OCI-LY3 (cell line): ENCODE data around the gene ENO1.

Experiments used
- H2AFZ ChIP-seq: fragments of 200-600, 300-600 bp; shearing (Covaris generic); 2 replicates; pipeline ENCODE4 v1.6.0; 2014; ENCODE audit warnings: antibody characterized with exemption, low read depth, low read length
- H3K27ac ChIP-seq: fragments of 200-600, 300-600 bp; sonication (generic); 2 replicates; pipeline ENCODE4 v1.5.1; 2014; ENCODE audit warnings: mild to moderate bottlenecking, low read length, moderate library complexity, mixed read lengths
- H3K27me3 ChIP-seq: fragments of 200-600, 300-600 bp; sonication (generic); 2 replicates; pipeline ENCODE4 v1.6.1; 2014; ENCODE audit warnings: low read depth, low read length, mixed read lengths
- H3K36me3 ChIP-seq: fragments of 200-600, 300-600 bp; sonication (generic); replicated peaks from 2 replicates; pipeline ENCODE3; 2014; ENCODE audit warnings: low read depth, low read length, mixed read lengths
- H3K4me1 ChIP-seq: fragments of 300-600, 200-600 bp; sonication (generic); 2 replicates; pipeline ENCODE4 v1.6.1; 2014; ENCODE audit warnings: low read length, mixed read lengths
- H3K4me2 ChIP-seq: fragments of 200-600, 300-600 bp; sonication (generic); 2 replicates; pipeline ENCODE4 v1.6.1; 2014; ENCODE audit warnings: low read length, mixed read lengths
- H3K4me3 ChIP-seq: fragments of 300-600, 200-600 bp; sonication (generic); 2 replicates; pipeline ENCODE4 v1.5.1; 2014; ENCODE audit warnings: antibody characterized with exemption, mild to moderate bottlenecking, low read length, moderate library complexity
- H3K79me2 ChIP-seq: fragments of 300-600, 200-600 bp; shearing (Covaris generic); 2 replicates; pipeline ENCODE4 v1.6.1; 2014; ENCODE audit warnings: mild to moderate bottlenecking, low read length, mixed read lengths
- H3K9ac ChIP-seq: fragments of 300-600, 200-600 bp; shearing (Covaris generic); 2 replicates; pipeline ENCODE4 v1.6.0; 2014; ENCODE audit warnings: mild to moderate bottlenecking, low read length, moderate library complexity
- H3K9me3 ChIP-seq: fragments of 200-600, 300-600 bp; shearing (Covaris generic); 2 replicates; pipeline ENCODE4 v1.6.1; 2014; ENCODE audit warnings: low read length, mixed read lengths; ENCODE audit not compliant: insufficient read depth
- H4K20me1 ChIP-seq: fragments of 200-600, 300-600 bp; sonication (generic); 2 replicates; pipeline ENCODE4 v1.6.1; 2016; ENCODE audit warnings: low read length, mixed read lengths; ENCODE audit not compliant: insufficient read depth
- EZH2phosphoT487 ChIP-seq: fragments of 200-600 bp; shearing (Covaris generic); IDR thresholded peaks from 2 replicates; pipeline ENCODE4 v1.6.1; 2018; ENCODE audit warnings: antibody characterized with exemption, mixed run types, low read depth
- TF ChIP-seq, protein P1 (sequence below): fragments of 200-600, 300-600 bp; sonication (generic); IDR thresholded peaks from 2 replicates; pipeline ENCODE4 v1.5.1; 2014; ENCODE audit warnings: antibody characterized with exemption, low read length, low read depth

The ENO1 gene

DNA sequence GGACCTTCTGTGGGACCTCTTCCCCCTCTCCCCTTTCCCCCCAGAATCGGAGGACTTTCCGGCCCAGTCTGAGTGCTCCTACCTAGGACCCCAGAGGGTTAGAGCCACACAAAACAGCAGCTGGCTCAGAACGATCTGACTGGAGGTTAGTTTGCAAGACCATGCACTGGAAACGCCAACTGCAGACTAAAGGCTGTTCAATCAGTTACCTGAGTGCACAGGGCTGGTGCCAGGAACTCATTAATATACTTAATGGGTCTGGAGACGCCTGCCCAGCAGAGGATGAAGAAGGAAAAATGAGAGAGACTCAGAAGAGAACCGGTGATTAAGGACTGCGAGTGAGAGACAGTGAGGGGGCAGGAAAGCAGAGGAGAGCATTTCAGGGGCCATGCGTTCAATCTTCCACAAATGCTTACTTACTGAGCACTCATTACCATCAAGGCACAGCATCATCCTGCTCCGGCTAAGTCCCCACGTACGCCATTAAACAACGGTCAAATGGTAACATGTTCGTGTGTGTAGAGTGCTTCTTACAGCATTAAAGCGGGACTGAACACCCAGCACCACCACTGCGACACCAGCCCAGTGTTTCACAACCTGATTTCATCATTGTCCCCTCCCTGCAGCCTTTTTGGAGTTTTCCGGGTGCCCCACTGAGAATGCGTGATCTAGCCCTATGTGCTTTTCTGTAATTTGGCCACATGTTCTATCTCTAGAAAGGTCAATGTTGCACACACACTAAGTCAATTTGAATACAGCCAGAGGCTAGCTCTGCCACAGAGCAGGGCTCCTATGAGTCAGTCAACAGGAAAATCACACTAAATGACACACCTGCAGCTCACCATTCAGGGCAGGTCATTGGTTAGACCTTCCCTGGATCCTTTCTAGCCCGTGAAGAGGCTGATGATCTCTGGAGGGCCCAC, 7.6 kb downstream of the ENO1 start:
- no peaks in the 10 kb centered on the region for H3K27me3 ChIP-seq
- TF ChIP-seq EZH2phosphoT487: no peak
- TF ChIP-seq, protein P1, sequence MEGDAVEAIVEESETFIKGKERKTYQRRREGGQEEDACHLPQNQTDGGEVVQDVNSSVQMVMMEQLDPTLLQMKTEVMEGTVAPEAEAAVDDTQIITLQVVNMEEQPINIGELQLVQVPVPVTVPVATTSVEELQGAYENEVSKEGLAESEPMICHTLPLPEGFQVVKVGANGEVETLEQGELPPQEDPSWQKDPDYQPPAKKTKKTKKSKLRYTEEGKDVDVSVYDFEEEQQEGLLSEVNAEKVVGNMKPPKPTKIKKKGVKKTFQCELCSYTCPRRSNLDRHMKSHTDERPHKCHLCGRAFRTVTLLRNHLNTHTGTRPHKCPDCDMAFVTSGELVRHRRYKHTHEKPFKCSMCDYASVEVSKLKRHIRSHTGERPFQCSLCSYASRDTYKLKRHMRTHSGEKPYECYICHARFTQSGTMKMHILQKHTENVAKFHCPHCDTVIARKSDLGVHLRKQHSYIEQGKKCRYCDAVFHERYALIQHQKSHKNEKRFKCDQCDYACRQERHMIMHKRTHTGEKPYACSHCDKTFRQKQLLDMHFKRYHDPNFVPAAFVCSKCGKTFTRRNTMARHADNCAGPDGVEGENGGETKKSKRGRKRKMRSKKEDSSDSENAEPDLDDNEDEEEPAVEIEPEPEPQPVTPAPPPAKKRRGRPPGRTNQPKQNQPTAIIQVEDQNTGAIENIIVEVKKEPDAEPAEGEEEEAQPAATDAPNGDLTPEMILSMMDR: no peak
- H3K27ac ChIP-seq: no peak overlapping the region
- H3K4me1 ChIP-seq: peaks cover 14% of the 10 kb centered on the region
- H3K79me2 ChIP-seq: peaks cover 75% of the 10 kb centered on the region
- H3K9ac ChIP-seq: no peak overlapping the region
- H3K4me3 ChIP-seq: no peak overlapping the region
- no peaks in the 10 kb centered on the region for H3K9me3 ChIP-seq
- peaks cover 83% of the 10 kb centered on the region for H3K36me3 ChIP-seq
- no peak overlapping the region for H3K4me2 ChIP-seq
- H4K20me1 ChIP-seq: peaks cover 89% of the 10 kb centered on the region
- no peak overlapping the region for H2AFZ ChIP-seq

DNA sequence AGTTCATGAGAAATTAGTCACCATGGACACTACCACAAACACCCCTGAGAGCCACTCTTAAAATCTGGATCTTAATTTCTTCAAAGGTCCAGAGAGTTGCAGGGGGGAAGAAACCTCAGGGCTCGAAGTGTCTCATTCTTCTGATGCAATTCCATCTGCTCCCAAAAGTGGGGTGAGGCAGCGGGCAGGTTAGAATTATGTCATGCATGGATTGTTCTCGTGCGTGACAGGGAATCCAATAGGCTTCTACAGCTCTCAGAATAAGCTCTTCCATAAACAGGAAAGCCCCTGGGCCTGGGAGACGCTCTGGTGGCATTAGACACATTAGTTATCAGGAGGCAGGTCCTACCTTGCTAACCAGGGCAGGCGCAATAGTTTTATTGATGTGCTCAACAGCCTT, 8.4 kb downstream of the ENO1 start:
- no peak overlapping the region for H3K9ac ChIP-seq
- peaks cover 88% of the 10 kb centered on the region for H4K20me1 ChIP-seq
- H3K4me2 ChIP-seq: no peak overlapping the region
- no peak overlapping the region for H2AFZ ChIP-seq
- H3K27ac ChIP-seq: no peak overlapping the region
- TF ChIP-seq EZH2phosphoT487: no peak
- TF ChIP-seq, protein P1: no peak
- H3K27me3 ChIP-seq: no peaks in the 10 kb centered on the region
- H3K4me3 ChIP-seq: no peak overlapping the region
- peaks cover 7% of the 10 kb centered on the region; the same call in 1 of the 2 replicates for H3K4me1 ChIP-seq
- no peaks in the 10 kb centered on the region for H3K9me3 ChIP-seq
- peaks cover 82% of the 10 kb centered on the region for H3K36me3 ChIP-seq
- H3K79me2 ChIP-seq: peaks cover 70% of the 10 kb centered on the region

DNA sequence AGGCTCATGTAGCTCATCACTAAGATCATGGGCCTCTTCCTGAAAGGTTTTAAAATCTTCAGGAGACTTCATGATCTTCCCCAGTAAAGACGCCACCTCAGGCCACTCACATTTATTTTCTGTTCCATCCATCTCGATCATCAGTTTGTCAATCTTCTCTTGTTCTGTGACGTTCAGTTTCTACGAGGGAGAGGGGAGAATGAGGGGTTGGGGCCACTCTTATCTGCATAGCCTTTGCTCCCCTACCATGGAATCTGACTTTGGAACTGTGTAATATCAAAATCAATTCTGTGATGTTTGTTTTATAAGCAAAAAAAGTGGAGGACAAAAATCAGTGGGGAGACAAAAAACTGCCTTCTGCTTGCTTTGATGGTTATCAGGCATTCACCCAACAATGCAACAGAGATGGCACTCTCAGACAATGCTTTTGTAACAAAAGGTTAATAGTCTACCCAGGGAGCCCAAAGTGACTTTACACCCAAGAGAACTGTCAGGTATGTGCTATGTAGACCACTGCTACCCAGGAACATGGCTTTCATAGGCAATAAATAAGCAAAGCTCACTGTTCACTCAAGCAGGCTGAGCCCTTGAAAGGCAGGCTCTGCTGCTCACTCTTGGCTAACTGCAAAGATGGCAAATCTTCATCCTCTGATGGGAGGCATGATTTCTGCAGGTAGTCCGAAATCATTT, 10.5 kb downstream of the ENO1 start:
- TF ChIP-seq, protein P1: no peak
- no peak for TF ChIP-seq EZH2phosphoT487
- peaks cover 54% of the 10 kb centered on the region for H3K79me2 ChIP-seq
- H3K9ac ChIP-seq: no peak overlapping the region
- peaks cover 90% of the 10 kb centered on the region for H4K20me1 ChIP-seq
- no peak overlapping the region for H2AFZ ChIP-seq
- H3K4me2 ChIP-seq: no peak overlapping the region
- no peaks in the 10 kb centered on the region for H3K4me1 ChIP-seq
- no peaks in the 10 kb centered on the region for H3K27me3 ChIP-seq
- no peak overlapping the region for H3K4me3 ChIP-seq
- no peaks in the 10 kb centered on the region for H3K9me3 ChIP-seq
- H3K36me3 ChIP-seq: peaks cover 85% of the 10 kb centered on the region
- H3K27ac ChIP-seq: no peak overlapping the region

DNA sequence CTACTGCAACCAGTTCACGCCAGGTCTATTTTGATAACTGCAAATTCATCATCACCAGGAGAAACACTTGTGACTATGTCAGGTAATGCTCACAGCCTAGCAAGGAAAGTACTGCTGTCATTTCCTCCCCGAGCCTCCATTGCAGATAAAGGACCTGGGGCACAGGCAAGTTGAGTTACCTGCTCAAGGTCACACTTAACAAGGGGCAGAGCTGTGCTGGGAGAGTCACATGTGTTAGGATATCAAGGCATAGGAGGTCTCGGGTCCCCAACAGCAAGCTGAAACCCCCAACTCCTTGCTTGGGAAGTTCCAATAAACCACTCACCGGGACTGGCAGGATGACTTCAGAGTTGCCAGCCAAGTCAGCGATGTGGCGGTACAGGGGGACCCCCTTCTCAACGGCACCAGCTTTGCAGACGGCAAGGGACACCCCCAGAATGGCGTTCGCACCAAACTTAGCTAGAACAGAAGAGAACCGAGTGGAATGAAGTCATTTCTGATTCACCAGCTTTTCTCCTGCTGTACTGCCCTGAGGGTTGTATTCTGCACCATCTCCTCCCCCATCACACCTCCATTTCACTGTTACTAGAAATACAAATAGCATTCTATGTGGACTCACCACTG, 11.6 kb downstream of the ENO1 start:
- TF ChIP-seq, protein P1: no peak
- no peak for TF ChIP-seq EZH2phosphoT487
- no peaks in the 10 kb centered on the region for H3K4me1 ChIP-seq
- no peak overlapping the region for H2AFZ ChIP-seq
- no peak overlapping the region for H3K27ac ChIP-seq
- H4K20me1 ChIP-seq: peaks cover 90% of the 10 kb centered on the region
- no peaks in the 10 kb centered on the region for H3K9me3 ChIP-seq
- H3K4me3 ChIP-seq: no peak overlapping the region
- H3K27me3 ChIP-seq: no peaks in the 10 kb centered on the region
- H3K4me2 ChIP-seq: no peak overlapping the region
- H3K36me3 ChIP-seq: peaks cover 87% of the 10 kb centered on the region
- peaks cover 43% of the 10 kb centered on the region for H3K79me2 ChIP-seq
- H3K9ac ChIP-seq: no peak overlapping the region
